ENCODE measurements around the gene AFF3.

AFF3 gene

GRCh38 chr2:99598441-99598840 lies 543.9 kb downstream of the AFF3 start:
- no peak for DNase-seq (ENCODE audit: low spot score)

GRCh38 chr2:99597616-99598015 lies 544.8 kb downstream of the AFF3 start:
- no peak for DNase-seq (ENCODE audit: low spot score)

GRCh38 chr2:99595373-99595772 lies 547.0 kb downstream of the AFF3 start:
- no peak for DNase-seq (ENCODE audit: low spot score)

GRCh38 chr2:99593692-99594427 lies 548.5 kb downstream of the AFF3 start:
- no peak for DNase-seq (ENCODE audit: low spot score)

GRCh38 chr2:99576775-99577174 lies 565.6 kb downstream of the AFF3 start:
- DNase-seq (ENCODE audit: low spot score), result no peak

- no peak for DNase-seq (ENCODE audit: low spot score)
Observed at GRCh38 chr2:99573634-99574251, 568.6 kb downstream of the AFF3 start.

GRCh38 chr2:99572373-99573164 lies 569.8 kb downstream of the AFF3 start:
- no peak for DNase-seq (ENCODE audit: low spot score)

- DNase-seq (ENCODE audit: low spot score), result no peak
Observed at GRCh38 chr2:99571954-99572353, 570.4 kb downstream of the AFF3 start.

- DNase-seq (ENCODE audit: low spot score), result no peak
Observed at GRCh38 chr2:99571533-99571932, 570.9 kb downstream of the AFF3 start.

- no peak for DNase-seq (ENCODE audit: low spot score)
Observed at GRCh38 chr2:99571021-99571420, 571.4 kb downstream of the AFF3 start.

GRCh38 chr2:99569386-99569785 lies 573.0 kb downstream of the AFF3 start:
- no peak for DNase-seq (ENCODE audit: low spot score)

GRCh38 chr2:99565227-99565626 lies 577.2 kb downstream of the AFF3 start:
- DNase-seq (ENCODE audit: low spot score), result no peak

GRCh38 chr2:99562516-99562915 lies 579.9 kb downstream of the AFF3 start:
- no peak for DNase-seq (ENCODE audit: low spot score)

- DNase-seq (ENCODE audit: low spot score), result no peak
Observed at GRCh38 chr2:99561804-99562203, 580.6 kb downstream of the AFF3 start.

- DNase-seq (ENCODE audit: low spot score), result peak; percentile 69
Observed at GRCh38 chr2:99559075-99559662, 583.2 kb downstream of the AFF3 start.

- DNase-seq (ENCODE audit: low spot score), result no peak
Observed at GRCh38 chr2:99555404-99555803, 587.0 kb downstream of the AFF3 start.

GRCh38 chr2:99554871-99555270 lies 587.5 kb downstream of the AFF3 start:
- DNase-seq (ENCODE audit: low spot score), result no peak

- no peak for DNase-seq (ENCODE audit: low spot score)
Observed at GRCh38 chr2:99554238-99554637, 588.2 kb downstream of the AFF3 start.

- no peak for DNase-seq (ENCODE audit: low spot score)
Observed at GRCh38 chr2:99552529-99552928, 589.9 kb downstream of the AFF3 start.

GRCh38 chr2:99550368-99550767 lies 592.0 kb downstream of the AFF3 start:
- DNase-seq (ENCODE audit: low spot score), result no peak

GRCh38 chr2:99545604-99546003 lies 596.8 kb downstream of the AFF3 start:
- DNase-seq (ENCODE audit: low spot score), result no peak

GRCh38 chr2:99545066-99545465 lies 597.3 kb downstream of the AFF3 start:
- DNase-seq (ENCODE audit: low spot score), result no peak

GRCh38 chr2:99544608-99545007 lies 597.8 kb downstream of the AFF3 start:
- no peak for DNase-seq (ENCODE audit: low spot score)
